Esophagus (tissue), 2 donors: ENCODE results near the gene CD44. TPM values are rescaled to one million over a fixed set of nuclear protein-coding genes. Genes with fewer than 3 reads are reported as not detected.

Experiments
- H3K27ac ChIP-seq, 2 donors: one replicate each; pipeline ENCODE4 v1.5.1; 2013; ENCODE audit warnings: low read depth in 2 of 2, mild to moderate bottlenecking in 2 of 2, inconsistent platforms in 1 of 2, low read length in 1 of 2, moderate library complexity in 1 of 2
- H3K27me3 ChIP-seq, 2 donors: one replicate each; pipeline ENCODE4 v1.6.1; 2013; ENCODE audit warnings: low read length in 2 of 2, control low read depth in 1 of 2, mild to moderate bottlenecking in 1 of 2; ENCODE audit not compliant: insufficient read depth in 2 of 2, control insufficient read depth in 1 of 2
- H3K36me3 ChIP-seq, 2 donors: one replicate each; pipeline ENCODE4 v1.6.1; 2013; ENCODE audit warnings: low read length in 1 of 2; ENCODE audit not compliant: control insufficient read depth in 2 of 2, insufficient read depth in 2 of 2
- H3K4me1 ChIP-seq, 2 donors: one replicate each; pipeline ENCODE4 v1.6.1; 2013; ENCODE audit warnings: low read length in 1 of 2; ENCODE audit not compliant: control insufficient read depth in 2 of 2, insufficient read depth in 2 of 2
- H3K4me3 ChIP-seq, 2 donors: one replicate each; pipeline ENCODE4 v1.5.1; 2013; ENCODE audit warnings: low read length in 2 of 2, mild to moderate bottlenecking in 2 of 2, low read depth in 1 of 2, moderate library complexity in 1 of 2
- H3K9me3 ChIP-seq, 2 donors: one replicate each; pipeline ENCODE4 v1.6.1; 2013; ENCODE audit warnings: mild to moderate bottlenecking in 2 of 2, low read depth in 1 of 2, low read length in 1 of 2, moderate library complexity in 1 of 2; ENCODE audit not compliant: control insufficient read depth in 2 of 2, insufficient read depth in 1 of 2
- WGBS, 2 donors: extraction: QIAGEN DNeasy Blood & Tissue Kit; methylation state at CpG; one replicate each; pipeline ENCODE4 v1.1.7; 2013; 5-methylcytosine and 5-hydroxymethylcytosine counted together
- polyA plus RNA-seq, 2 donors: library from polyadenylated mRNA; stranded (reverse); fragments of 200-250 nt; gene quantifications; one replicate each; pipeline ENCODE4 v1.2.3, GENCODE V29; 2013
- donor health status: healthy with polysubstance abuse.
- donor health status: Bipolar disorder and iron deficiency.

CD44 gene
- polyA plus RNA-seq, 2 donors = 130 to 161 TPM

- H3K36me3 ChIP-seq = no peaks in the 10 kb centered on the region
- H3K4me1 ChIP-seq = peaks cover 2 to 5% of the 10 kb centered on the region in 2 donors
- H3K9me3 ChIP-seq = no peaks in the 10 kb centered on the region
- no peaks in the 10 kb centered on the region for H3K27me3 ChIP-seq
- no peak overlapping the region for H3K27ac ChIP-seq
- WGBS, 2 donors = 81 to 84% methylated on average over 2 of the region's 2 CpGs
- H3K4me3 ChIP-seq = no peak overlapping the region
These were observed 17.6 kb upstream of the CD44 start for GRCh38 chr11:35121326-35121865.

GRCh38 chr11:35122308-35122707 lies 16.7 kb upstream of the CD44 start:
- Histone ChIP-seq H3K4me3 (no peak overlapping the region), H3K27ac (no peak overlapping the region), H3K27me3 (no peaks in the 10 kb centered on the region), H3K4me1 (no peaks in the 10 kb centered on the region), H3K36me3 (no peaks in the 10 kb centered on the region), H3K9me3 (no peaks in the 10 kb centered on the region)
- 89 to 93% methylated on average over 1 of the region's 1 CpG for WGBS, 2 donors

DNA sequence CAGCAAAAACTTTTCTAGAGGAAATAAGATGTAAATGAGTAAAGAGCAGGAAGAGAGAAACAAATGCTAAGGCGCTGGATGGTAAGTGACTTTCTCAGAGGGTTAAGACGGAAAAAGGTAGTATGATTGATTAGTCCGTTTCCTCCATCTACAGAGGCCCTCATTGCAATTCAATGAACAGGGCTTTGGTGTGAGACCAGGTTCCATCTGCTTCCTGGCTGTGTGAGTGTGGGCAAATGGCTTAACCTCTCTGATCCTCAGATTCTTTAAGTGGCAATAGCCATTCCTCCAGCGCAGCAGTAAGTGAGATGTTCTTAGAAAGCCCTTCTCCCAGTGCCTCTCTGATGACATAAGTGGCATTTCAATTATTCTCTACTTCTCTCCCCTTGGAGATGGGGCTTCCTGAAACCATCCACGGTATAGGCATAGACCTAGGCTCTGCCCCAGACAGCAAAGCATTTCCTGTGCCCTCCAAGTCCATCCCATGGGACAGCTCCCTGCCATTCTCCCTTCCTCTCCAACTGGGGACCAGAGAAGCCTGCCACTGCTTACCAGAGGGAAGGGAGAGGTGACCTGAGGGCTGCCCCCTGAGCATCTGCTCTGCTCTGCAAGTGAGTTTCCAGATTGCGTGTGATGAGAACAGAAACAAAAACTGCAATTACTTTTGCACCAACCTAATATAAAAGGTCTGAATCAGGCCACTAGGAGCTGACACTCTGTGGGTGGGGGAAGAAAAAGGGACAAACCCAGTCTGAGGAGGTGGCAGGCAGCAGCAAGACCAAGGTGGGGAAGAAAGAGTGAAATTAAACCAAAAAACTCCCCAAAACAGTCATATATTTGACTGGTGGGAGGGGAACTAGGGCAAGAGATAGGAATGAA lies 12.7 kb upstream of the CD44 start:
- WGBS, 2 donors = 77 to 84% methylated on average over 6 of the region's 6 CpGs
- H3K4me1 ChIP-seq = no peaks in the 10 kb centered on the region
- H3K27me3 ChIP-seq = no peaks in the 10 kb centered on the region
- H3K36me3 ChIP-seq = no peaks in the 10 kb centered on the region
- no peaks in the 10 kb centered on the region for H3K9me3 ChIP-seq
- H3K4me3 ChIP-seq = no peak overlapping the region
- no peak overlapping the region for H3K27ac ChIP-seq

GRCh38 chr11:35126879-35127581 lies 11.9 kb upstream of the CD44 start:
- 82 to 83% methylated on average over 6 of the region's 6 CpGs for WGBS, 2 donors
- no peaks in the 10 kb centered on the region for H3K27me3 ChIP-seq
- no peaks in the 10 kb centered on the region for H3K36me3 ChIP-seq
- H3K27ac ChIP-seq = no peak overlapping the region
- H3K4me3 ChIP-seq = no peak overlapping the region
- no peaks in the 10 kb centered on the region for H3K9me3 ChIP-seq
- H3K4me1 ChIP-seq = no peaks in the 10 kb centered on the region

GRCh38 chr11:35127619-35128018 lies 11.4 kb upstream of the CD44 start:
- no peak overlapping the region for H3K4me3 ChIP-seq
- no peaks in the 10 kb centered on the region for H3K4me1 ChIP-seq
- 46 to 93% methylated on average over 2 of the region's 2 CpGs for WGBS, 2 donors
- H3K36me3 ChIP-seq = no peaks in the 10 kb centered on the region
- no peak overlapping the region for H3K27ac ChIP-seq
- no peaks in the 10 kb centered on the region for H3K27me3 ChIP-seq
- no peaks in the 10 kb centered on the region for H3K9me3 ChIP-seq

DNA sequence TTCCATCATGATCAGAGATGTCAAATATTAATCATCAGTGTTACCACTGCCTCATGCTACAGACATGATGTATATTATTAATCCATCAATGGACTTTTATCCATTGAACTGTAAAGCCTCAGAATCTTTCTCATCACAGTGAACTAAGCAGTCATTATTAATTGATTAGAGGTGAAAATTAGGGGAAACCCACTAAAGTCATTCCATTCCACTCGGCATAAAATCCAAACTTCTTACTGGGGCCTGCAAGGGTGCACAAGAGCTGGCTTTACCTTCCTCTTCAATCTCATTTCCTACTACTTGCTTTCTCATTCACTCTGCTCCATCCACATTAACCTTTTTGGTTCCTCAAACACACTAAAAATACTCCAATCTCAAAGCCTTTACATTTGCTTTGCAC lies 7.9 kb upstream of the CD44 start:
- Histone ChIP-seq H3K27ac (no peak overlapping the region), H3K4me3 (no peak overlapping the region)
- WGBS, 2 donors = 82 to 90% methylated on average over 1 of the region's 1 CpG

GRCh38 chr11:35131886-35132285 lies 7.1 kb upstream of the CD44 start:
- no peaks in the 10 kb centered on the region for H3K9me3 ChIP-seq
- no peaks in the 10 kb centered on the region for H3K4me1 ChIP-seq
- 53 to 65% methylated on average over 4 of the region's 4 CpGs for WGBS, 2 donors
- no peaks in the 10 kb centered on the region for H3K36me3 ChIP-seq
- H3K4me3 ChIP-seq = no peak overlapping the region
- no peaks in the 10 kb centered on the region for H3K27me3 ChIP-seq
- H3K27ac ChIP-seq = no peak overlapping the region

More for the DNA sequence above, 7.9 kb upstream of the CD44 start:
- Histone ChIP-seq H3K36me3 (no peaks in the 10 kb centered on the region), H3K4me1 (no peaks in the 10 kb centered on the region), H3K9me3 (no peaks in the 10 kb centered on the region), H3K27me3 (no peaks in the 10 kb centered on the region)

- Histone ChIP-seq H3K4me1 (peaks cover 0 to 4% of the 10 kb centered on the region in 2 donors), H3K27me3 (no peaks in the 10 kb centered on the region), H3K36me3 (no peaks in the 10 kb centered on the region), H3K9me3 (no peaks in the 10 kb centered on the region), H3K4me3 (no peak overlapping the region), H3K27ac (no peak overlapping the region)
- WGBS, 2 donors = 88 to 91% methylated on average over 1 of the region's 1 CpG
These were observed 5.3 kb upstream of the CD44 start for GRCh38 chr11:35133656-35134055.

DNA sequence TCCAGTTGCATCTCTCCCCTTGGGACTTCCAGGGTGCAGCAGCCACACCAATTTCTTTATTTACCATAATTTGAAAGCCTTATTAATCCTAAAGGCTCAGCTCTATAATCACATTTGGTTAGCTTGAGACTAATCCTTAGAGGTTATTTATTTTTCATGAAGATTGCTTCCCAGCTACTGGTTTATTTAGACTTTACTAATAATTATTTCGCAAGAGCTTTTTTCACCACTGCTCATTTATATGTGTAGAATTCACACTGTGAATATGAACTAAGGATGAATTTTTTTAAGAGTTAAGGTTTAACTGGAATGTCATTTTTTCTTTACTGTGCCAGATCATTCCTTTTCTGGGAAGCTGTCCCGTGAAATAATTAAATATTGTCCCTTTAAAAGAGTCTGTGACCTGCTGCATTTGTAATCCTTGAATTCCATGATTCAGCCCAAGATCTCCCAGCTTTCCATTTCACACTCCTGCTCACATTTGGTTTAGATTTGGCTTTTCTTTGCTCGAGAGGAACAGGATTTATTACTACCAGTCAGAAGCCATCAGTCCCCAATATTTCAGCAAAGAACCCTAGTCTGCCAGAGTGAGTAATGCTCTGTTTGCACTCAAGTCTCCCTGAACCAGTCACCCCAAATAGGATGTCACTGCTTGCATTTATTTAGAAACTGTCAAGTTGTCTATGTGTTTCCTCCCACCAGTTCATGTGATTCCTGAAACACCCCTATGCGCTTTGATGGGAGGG lies 4.4 kb upstream of the CD44 start:
- Histone ChIP-seq H3K9me3 (no peaks in the 10 kb centered on the region), H3K4me1 (peaks cover 0 to 4% of the 10 kb centered on the region in 2 donors), H3K27me3 (no peaks in the 10 kb centered on the region), H3K36me3 (no peaks in the 10 kb centered on the region), H3K27ac (peak overlapping the region in 1 of 2 donors; percentile 11), H3K4me3 (no peak overlapping the region)
- WGBS, 2 donors = 60 to 66% methylated on average over 4 of the region's 4 CpGs
